LNCAP (cell line): ENCODE results near the gene ANOS1.

Experiments
- CTCF ChIP-seq: fragments of 450-650 bp; IDR thresholded peaks from 2 replicates; pipeline ENCODE4 v1.5.1; 2017; ENCODE audit warnings: mild to moderate bottlenecking

The ANOS1 gene

GRCh38 chrX:8726031-8726652 is 5.8 kb downstream of the ANOS1 start:
- TF ChIP-seq CTCF: no peak

GRCh38 chrX:8724300-8724699 is 7.6 kb downstream of the ANOS1 start:
- TF ChIP-seq CTCF: no peak

- no peak for TF ChIP-seq CTCF
Measured at GRCh38 chrX:8721536-8721935, 10.4 kb downstream of the ANOS1 start.

- no peak for TF ChIP-seq CTCF
Measured at GRCh38 chrX:8720136-8720535, 11.8 kb downstream of the ANOS1 start.

- no peak for TF ChIP-seq CTCF
Measured at GRCh38 chrX:8717354-8717753, 14.6 kb downstream of the ANOS1 start.

GRCh38 chrX:8714164-8714563 is 17.8 kb downstream of the ANOS1 start:
- TF ChIP-seq CTCF: no peak

GRCh38 chrX:8711401-8711800 is 20.5 kb downstream of the ANOS1 start:
- no peak for TF ChIP-seq CTCF

GRCh38 chrX:8704184-8704583 is 27.8 kb downstream of the ANOS1 start:
- TF ChIP-seq CTCF: no peak
